KBM-7 (cell line): ENCODE data around the gene ETFA.

ENCODE experiments used
- DNase-seq: peaks from one replicate; pipeline ENCODE4 v3.0.0-alpha.2; 2015
- in situ Hi-C: fragments of 300-500 bp; cut with MboI; formaldehyde crosslinking; loops from 2 replicates; pipeline ENCODE4 v1.14.3; 2020; ENCODE audit warnings: low sequenced_read_pairs, low pct_unique_long_range_greater_than_20kb, mixed read lengths

ETFA gene

DNA sequence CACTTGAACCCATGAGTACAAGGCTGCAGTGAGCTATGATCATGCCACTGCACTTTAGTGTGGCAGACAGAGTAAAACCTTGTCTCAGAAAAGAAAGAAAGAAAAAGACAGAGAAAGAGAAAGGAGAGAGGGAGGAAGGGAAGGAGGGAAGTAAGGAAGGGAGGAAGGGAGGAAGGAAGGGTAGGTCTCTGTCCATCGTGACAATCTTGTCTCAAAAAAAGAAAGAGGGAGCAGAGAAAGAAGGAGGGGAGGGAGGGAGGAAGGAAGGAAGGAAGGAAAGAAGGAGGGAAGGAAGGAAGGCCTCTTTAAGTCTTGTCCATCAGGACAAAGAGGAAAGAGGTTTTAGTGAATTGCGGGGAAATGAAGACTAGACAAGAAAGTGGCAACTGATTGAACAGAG is 122.2 kb downstream of the ETFA start:
- DNase-seq = no peak
- in situ Hi-C loops = loop anchor here (25.0 kb wide), 1 partner anchor 648 kb away; no protein-coding TSS in a partner anchor

DNA sequence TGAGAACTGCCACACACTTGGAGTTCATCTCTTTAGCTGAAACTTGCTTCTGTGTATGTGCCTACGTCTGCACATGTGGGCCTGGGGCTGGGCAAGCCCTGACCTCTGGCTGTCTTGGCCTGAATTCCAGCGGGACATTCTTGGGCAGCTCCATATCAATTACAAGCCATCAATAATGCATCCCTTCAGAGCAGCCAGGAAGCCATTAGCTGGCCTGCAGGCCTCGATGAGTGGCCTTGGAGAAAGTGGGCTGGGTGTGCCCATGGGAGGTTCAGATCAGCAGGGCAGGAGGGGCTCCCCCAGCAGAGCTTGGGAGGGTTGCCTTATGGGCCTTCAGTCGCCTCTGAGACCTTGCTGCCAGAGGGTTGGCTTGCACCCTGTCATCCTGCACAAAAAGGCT is 124.1 kb downstream of the ETFA start:
- DNase-seq = no peak
- in situ Hi-C loops = loop anchor here (25.0 kb wide), 1 partner anchor 650 kb away; no protein-coding TSS in a partner anchor

DNA sequence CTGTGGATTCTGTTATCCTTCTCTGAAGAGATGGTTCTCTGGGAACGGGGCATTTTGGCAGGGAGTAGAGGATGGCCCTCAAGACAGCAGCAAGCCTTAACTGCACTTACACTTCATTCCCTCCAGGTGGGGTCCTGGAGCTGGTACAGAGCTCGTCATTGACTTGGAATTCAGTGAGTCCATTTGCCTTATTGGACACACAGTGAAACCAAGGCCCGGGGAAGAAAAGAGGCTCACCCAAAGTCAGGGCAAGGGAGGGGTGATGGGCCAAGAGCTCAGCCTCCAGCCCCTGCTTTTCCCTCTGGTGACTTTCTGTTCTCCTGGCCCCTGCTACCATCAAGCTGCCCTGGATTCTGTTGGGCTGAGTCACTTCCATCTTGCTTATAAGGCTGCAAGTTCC is 125.6 kb downstream of the ETFA start:
- in situ Hi-C loops = loop anchor here (25.0 kb wide), 1 partner anchor 652 kb away; no protein-coding TSS in a partner anchor
- DNase-seq = peak; percentile 72

DNA sequence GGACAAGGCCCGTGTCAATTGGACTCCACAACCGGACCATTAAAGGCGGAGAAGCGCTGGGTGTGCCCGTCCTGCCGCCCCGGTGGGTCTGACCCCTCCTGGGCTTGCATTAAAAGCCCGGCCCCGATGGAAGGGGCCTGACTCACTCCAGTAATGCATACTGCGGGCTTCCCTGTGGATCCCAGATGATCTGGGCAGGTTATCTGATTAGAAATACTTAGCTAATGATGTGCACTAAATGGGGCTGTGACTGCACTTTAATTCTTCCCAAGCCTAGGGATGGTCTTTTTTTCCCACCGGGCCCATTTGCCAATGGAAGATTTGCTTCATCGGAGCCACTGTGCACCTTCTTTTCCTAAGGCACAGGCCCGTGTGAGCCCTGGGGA is 126.6 kb downstream of the ETFA start:
- in situ Hi-C loops = loop anchor here (25.0 kb wide), 1 partner anchor 653 kb away; no protein-coding TSS in a partner anchor
- DNase-seq = no peak

DNA sequence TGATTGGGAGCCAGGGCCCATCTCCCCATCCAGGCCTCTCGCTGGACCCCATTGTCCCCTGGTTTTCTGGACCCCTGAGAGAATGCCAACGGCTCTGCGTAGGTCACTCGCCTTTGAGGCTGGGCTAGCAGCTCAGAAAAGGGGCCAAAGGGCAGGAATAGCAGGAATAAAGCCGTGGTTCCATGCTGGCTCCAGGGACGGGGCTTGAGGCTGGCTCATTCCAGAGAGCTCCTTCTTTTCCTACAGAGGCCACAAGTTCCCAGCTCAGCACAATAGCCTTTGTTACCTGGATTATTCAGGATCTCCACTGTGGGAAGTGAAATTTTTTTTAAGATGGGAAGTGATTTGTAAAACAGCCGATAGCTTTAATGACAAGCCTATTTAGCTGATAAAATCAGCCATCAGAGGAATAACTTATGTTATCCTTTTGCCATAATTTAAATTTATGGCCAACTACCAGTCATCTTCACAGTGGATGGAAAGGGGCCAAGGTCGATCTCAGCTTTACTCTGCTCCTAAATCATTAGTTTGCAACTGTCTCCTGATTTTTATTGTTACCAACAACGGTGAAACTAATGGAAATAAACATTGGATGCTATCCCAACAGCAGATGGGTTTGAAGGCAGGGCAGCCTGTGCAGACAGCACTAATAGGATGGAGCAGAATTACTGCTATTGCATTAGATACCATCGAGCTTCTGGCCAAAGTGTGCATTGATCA is 127.2 kb downstream of the ETFA start:
- in situ Hi-C loops = loop anchor here (25.0 kb wide), 1 partner anchor 653 kb away; no protein-coding TSS in a partner anchor
- no peak for DNase-seq

DNA sequence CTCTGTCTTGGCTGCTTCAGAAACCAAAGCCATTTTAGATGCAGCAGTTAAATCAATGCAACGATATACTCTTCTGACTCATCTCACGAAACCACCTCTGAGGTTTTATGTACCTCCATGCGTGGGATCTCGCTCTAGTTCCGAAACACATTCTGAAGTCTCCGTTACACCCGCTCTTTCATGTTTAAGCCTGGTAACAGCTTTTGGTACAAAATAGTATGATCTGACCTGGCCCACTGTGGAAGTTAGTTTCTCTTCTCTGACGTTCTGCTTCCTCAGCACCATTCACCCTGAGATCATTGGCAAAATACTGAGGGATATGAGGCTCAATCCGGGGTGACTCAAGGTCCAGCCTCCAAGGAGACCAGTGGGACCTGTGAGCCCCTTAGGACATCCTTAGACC is 129.6 kb downstream of the ETFA start:
- in situ Hi-C loops = loop anchor here (25.0 kb wide), 1 partner anchor 656 kb away; no protein-coding TSS in a partner anchor
- DNase-seq = no peak

DNA sequence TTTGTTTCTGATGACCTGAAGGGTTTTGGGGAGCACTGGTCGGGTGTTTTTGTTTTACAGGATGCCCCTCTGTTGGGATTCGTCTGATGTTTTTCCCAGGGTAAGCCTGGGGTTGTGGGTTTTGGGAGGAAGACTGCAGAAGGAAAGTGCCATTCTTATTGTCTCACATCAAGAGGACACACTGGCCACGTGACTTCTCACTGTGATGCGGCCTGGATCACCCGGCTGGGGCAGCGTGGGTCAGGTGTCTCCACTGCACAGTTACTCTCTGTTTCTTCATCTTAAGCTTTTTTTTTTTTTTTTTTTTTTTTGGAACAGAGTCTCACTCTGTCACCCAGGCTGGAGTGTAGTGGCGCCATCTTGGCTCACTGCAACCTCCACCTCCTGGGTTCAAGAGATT is 130.9 kb downstream of the ETFA start:
- DNase-seq = no peak
- in situ Hi-C loops = loop anchor here (25.0 kb wide), 1 partner anchor 657 kb away; no protein-coding TSS in a partner anchor

DNA sequence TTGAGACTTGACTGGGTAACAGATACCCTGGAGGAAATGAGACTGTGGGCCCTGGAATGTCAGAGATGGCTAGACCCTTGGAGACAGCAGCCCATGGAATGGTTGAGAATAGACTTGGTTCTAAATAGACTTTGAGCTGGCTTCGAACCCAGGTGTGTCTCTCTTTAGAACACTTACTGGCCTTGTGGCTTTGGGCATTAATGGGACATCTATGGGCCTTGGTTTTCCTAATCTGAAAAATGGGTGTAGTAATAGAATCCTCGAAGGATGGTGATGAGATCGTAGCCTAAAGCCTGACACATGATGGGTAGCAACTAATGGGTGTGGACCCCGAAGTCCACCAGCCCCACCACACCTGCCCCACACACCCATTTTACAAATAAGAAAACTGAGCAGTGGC is 132.2 kb downstream of the ETFA start:
- no peak for DNase-seq
- in situ Hi-C loops = loop anchor here (25.0 kb wide), 1 partner anchor 658 kb away; no protein-coding TSS in a partner anchor

DNA sequence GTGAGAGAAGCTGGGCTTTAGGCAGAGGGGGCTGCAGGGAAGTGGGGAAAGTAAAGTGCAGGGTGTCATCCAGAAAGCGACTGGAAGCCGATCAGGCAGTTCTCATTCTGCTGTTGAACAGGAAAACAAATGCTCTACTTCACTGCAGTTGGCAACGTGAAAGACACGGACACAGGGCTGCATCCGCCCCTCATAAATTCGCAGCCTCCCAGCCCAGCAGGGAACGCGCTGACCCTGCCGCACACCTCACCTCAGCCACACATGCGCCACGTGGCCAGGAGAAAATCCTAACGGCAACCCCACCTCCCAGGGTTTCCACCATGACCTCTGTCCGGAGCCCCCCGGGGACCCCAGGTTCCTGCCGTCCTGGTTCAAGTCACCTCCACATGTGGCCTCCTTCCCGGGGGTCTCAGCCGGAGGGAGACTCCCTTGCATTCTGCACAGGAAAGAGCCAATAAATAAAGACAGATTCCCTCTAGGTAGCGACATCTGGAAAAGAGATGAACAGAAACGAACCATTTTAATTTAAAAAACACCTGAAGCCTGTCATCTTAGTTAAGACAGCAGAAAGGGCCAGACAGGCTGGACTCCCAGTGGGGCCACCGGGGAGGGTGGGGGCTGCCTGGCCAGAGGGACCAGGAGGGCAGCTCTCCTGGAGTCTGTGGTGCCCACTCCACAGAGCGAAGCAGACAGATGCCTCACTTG is 132.8 kb downstream of the ETFA start:
- in situ Hi-C loops = loop anchor here (25.0 kb wide), 1 partner anchor 659 kb away; no protein-coding TSS in a partner anchor
- DNase-seq = no peak

DNA sequence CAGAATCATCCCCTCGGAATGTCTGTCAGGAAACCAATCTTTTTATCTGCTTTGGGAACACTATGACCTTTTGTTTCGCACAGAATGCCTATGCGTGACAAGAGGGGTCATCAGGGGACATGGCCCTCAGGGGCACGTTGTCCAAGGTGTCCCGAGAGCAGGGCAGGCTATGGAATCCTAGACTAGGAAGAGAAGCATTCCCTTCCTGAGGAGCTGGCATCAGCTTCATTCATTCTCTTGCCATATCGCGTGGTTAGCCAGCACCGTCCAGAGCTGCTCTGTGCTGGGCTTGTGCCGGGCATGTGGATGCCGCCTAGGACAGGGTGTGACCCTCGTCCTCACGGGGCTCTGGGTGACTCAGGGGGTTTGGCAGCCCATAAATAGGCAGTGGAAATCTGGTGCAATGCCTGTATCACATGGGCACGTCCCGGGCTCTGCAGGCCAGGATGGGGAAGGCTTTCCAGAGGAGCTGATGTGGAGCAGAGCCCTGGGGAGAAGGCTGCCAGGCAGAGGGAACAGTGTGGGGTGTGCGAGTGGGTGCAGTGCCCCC is 133.7 kb downstream of the ETFA start:
- no peak for DNase-seq
- in situ Hi-C loops = loop anchor here (25.0 kb wide), 1 partner anchor 660 kb away; no protein-coding TSS in a partner anchor

DNA sequence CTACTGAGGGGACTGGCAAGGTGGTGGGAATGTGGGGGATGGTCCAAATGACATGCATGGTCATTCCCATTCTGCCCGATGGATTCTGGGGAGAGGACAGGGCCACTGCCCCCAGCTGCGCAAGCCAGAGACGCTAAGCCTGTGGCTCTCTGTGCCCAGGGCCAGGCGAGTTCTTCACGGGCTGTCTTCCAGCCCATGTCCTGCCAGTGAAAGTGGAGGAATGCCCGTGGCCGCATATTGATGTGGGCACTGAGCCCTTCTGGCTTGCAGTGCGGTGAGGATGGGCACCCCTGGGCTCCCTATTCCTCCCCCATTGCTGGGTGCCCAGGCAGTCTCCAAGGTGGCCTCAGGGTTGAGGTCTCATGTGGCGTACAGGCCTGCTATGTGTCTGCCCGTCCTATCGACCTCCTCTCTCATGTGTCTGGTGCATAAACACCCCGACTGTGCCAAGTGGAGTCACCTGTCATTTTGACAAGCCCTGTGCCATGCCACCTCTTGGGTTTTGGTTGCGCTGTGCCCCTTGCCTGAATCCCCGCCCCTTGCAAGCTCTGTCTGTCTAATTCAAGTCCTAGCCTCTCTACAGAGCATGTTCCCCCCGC is 134.7 kb downstream of the ETFA start:
- in situ Hi-C loops = loop anchor here (25.0 kb wide), 1 partner anchor 661 kb away; no protein-coding TSS in a partner anchor
- DNase-seq = no peak

DNA sequence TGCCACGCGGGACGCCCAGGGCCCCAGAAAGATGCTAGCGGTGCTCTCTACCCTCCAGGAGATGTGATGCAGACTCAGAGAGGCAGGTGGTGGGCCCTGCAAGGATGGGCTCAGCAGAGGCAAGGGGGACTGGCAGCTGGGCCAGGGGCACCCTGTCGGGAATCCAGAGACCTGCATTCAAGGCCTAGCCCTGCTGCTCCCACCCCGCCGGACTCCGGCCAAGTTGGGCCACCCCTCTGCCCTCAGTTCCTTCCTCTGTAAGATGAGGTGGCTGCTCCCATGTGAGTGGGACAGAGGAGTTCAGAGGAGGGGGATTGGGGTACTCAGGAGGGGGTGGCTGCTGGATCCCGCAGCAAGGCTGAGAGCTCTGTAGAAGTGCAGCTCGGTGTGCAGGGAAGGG is 135.2 kb downstream of the ETFA start:
- no peak for DNase-seq
- in situ Hi-C loops = loop anchor here (25.0 kb wide), 1 partner anchor 661 kb away; no protein-coding TSS in a partner anchor

DNA sequence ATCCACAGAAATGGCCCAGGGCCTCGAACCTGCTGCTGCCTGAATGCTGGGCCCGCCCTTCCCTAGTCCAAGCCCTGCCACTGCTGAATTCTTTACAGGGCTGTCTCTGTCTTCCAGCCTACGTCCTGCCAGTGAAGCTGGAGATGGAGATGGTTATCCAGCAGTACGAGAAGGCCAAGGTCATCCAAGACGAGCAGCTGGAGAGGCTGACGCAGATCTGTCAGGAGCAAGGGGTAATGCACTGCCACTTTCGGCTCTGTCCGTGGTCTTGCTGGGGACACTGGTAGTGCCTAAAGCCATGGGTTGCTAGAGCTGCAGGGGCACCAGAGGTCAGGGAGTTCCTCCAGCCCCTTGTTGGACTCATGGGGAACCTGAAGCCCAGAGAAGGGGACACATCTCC is 135.8 kb downstream of the ETFA start:
- in situ Hi-C loops = loop anchor here (25.0 kb wide), 1 partner anchor 662 kb away; no protein-coding TSS in a partner anchor
- DNase-seq = no peak

DNA sequence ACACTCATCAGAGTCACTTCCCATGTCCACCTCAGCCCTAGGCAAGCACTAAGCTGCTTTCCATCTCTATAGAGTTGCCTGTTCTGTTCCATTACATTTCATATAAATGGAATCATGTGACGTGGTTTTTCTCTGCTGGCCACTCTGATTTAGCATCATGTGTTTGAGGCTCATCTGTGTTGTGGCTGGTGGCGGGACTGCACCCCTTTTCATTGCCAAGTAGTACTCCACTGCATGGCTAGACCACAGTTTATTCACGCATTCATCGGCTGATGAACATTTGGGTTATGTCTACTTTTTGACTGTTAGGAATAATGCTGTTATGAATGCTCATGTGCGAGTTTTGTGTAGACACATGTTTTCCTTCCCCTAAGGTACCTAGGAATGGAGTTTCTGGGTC is 136.6 kb downstream of the ETFA start:
- DNase-seq = no peak
- in situ Hi-C loops = loop anchor here (25.0 kb wide), 1 partner anchor 663 kb away; no protein-coding TSS in a partner anchor

DNA sequence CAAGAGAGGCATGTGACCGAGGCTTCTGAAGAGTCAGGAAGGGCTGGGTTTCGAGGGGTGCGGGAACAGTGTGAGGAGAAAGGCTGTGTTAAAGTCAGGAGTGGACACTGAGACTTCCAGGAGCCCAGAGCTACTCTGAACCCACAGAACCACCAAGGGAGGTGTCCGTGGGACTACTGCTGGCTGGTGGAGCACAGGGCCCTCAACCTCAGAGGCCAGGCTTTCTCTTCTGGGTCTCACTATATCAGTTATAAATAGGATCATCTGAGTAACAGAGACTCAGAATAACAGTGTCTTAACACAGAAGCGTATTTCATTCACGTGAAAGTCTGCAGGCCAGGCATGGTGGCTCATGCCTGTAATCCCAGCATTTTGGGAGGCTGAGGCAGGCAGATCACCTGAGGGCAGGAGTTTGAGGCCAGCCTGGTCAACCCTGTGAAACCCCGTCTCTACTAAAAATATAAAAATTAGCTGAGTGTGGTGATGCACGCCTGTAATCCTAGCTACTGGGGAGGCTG is 137.9 kb downstream of the ETFA start:
- no peak for DNase-seq
- in situ Hi-C loops = no loop called here

DNA sequence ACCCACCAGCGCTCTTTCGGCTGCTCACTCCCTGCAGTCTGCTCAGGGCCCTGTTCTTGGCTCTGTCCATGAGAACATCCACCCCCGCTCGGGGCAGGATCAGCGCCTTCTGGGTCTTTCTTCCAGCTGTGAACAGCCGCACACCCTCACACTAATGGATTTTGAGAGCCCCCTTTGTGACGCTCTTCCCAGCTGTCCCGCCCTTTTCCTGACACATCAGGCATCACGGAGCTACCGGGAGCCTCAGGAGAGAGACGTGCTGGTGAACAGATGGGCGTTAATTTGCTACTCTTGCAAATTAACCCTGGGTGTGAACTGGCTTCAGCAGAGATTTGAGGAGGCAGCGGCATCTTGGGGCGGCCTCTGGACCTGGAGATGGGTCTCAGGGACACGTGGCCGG is 138.5 kb downstream of the ETFA start:
- DNase-seq = no peak
- in situ Hi-C loops = no loop called here

DNA sequence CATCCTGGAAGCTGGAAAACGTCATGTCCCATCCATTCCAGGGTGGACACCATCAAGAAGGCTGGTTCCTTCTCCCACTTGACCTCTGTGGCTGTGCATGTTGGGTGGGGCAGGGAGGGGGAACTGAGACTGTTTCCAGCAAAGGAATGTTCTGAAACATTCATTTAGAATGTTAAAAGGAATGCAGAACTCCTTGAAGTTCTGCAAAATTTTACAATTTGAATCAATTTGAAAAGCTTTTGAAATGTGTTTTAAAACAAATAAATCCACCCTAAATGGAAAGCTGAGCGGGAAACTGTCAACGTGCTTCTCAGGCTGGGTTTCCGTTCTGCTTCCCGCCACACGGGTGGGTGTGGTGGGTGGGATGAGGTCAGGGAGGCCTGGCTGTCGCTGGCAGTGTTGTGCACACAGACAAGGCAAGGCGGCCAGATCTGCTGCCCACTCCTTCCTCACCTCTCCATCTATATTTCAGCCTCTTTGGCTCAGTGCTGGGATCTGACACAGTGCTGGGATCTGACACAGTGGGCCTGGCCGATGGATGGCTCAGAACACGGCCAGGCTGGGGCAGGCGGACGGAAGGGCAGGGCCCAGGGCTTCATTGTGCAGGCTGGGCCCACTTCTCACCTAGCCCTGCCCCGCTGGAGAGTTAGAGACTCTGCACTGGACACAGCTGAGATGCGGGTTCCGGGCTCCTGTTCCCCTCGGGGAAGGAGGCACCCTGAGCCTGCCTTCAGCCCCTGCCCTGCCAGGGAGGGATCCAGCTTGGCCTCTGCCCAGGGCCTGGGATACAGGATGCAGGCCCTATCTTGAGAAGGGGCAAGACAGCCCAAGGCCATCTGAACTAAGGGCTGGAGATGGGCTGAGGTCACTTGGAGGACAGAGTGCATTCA is 141.1 kb downstream of the ETFA start:
- in situ Hi-C loops = no loop called here
- DNase-seq = no peak

DNA sequence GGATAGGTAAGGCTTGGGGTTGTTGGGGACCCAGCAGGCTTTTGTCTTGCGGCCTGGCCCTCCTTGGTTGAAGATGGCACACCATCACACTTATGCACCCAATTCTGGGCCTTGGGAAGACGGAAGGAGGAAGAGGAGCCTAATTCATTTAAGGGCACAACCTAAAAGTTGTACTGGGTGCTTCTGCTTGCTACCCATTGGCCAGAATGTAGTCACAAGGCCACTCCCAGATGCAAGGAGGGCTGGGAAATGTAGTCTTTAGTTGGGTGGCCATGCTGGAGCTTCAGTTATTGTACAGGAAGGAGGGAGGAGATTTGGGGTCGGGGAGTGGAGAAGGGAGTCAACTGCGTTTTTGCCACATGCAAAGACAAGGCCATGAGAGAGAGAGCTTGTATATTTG is 142.3 kb downstream of the ETFA start:
- peak; percentile 42 for DNase-seq
- in situ Hi-C loops = no loop called here
